ENCODE data around the gene SPART.

The SPART gene

DNA sequence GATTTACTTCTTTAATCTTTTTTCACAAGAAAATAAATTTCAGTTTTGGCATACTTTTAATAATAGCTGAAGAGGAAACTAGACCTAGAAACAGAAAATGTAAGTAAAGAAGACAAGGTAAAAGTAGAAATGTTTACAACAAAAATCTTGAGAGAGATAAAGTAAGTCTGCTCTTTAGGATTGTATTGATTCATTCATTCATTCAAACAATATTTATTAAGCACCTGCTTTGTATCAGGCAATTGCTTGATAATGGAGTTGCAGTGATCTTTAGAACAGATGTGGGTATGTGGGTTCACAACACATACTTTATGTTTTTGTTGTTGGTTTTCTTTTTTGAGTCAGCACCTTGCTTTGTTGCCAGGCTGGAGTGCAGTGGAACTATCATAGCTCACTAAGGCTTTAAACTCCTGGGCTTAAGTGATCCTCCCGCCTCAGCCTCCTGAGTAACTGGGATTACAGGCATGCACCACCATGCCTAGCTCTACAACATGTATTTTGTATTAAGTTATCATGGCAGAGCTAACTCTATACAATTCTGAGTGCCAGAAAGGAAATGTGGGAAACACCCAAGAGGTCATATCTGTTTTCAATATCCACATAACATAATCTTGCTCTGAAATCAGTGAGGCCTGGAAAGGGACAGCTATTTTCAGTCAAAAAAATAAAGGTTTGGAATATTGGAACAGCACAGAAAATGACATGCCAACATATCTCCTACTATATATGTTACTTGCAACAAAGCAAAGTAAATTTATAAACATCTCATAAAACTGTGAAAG, 8.8 kb upstream of the SPART start:
- H3K27ac ChIP-seq (ENCODE audit: low read depth, low read length) = no peak overlapping the region
- no peak overlapping the region for H3K4me3 ChIP-seq (ENCODE audit: low read depth, low read length)
- no peak overlapping the region for H3K9ac ChIP-seq (ENCODE audit: low read length)
- H3K18ac ChIP-seq (ENCODE audit: low read length) = no peak overlapping the region
- H3K4me1 ChIP-seq (ENCODE audit: control insufficient read depth in 1 of 2, insufficient read depth in 2 of 2, low read length in 2 of 2) = peaks cover 8 to 11% of the 10 kb centered on the region in 2 experiments
- DNase-seq = no peak
- no peak overlapping the region for H3K4ac ChIP-seq (ENCODE audit: low read depth, low read length)
- H3K9me3 ChIP-seq (ENCODE audit: insufficient read depth, low read depth, low read length) = no peaks in the 10 kb centered on the region
- no peak overlapping the region for H3K4me2 ChIP-seq (ENCODE audit: low read length)
- no peaks in the 10 kb centered on the region for H3K79me2 ChIP-seq (ENCODE audit: control insufficient read depth, insufficient read depth, low read length, poor library complexity)
- H4K8ac ChIP-seq (ENCODE audit: low read depth, low read length) = no peak overlapping the region
- no peak overlapping the region for H2AK5ac ChIP-seq (ENCODE audit: low read length)
- WGBS (ENCODE audit: extremely low coverage, insufficient coverage, insufficient read length) = no CpG with 5 or more reads among the region's 1 CpG
- no peak overlapping the region for H3K14ac ChIP-seq (ENCODE audit: low read length)
- no peak overlapping the region for H2AFZ ChIP-seq (ENCODE audit: insufficient read depth, low read length, poor library complexity)
- no peak overlapping the region for H4K12ac ChIP-seq (ENCODE audit: low read depth, low read length)
- no peak overlapping the region for H2BK120ac ChIP-seq (ENCODE audit: insufficient read depth, low read length, poor library complexity)
- no peak overlapping the region for H2BK12ac ChIP-seq (ENCODE audit: low read length)
- H3K23ac ChIP-seq (ENCODE audit: low read length) = no peak overlapping the region
- H3K27me3 ChIP-seq (ENCODE audit: insufficient read depth, low read length) = no peaks in the 10 kb centered on the region
- H2BK5ac ChIP-seq (ENCODE audit: low read depth, low read length, poor library complexity) = no peak overlapping the region
- no peaks in the 10 kb centered on the region for H3K36me3 ChIP-seq (ENCODE audit: control insufficient read depth in 1 of 2, insufficient read depth in 2 of 2, low read length in 2 of 2)
- H3K79me1 ChIP-seq (ENCODE audit: low read length) = peaks cover 3% of the 10 kb centered on the region
- H4K91ac ChIP-seq (ENCODE audit: low read depth, low read length) = no peak overlapping the region

GRCh38 chr13:36353001-36353400, 6.8 kb upstream of the SPART start:
- no peak overlapping the region for H2AFZ ChIP-seq (ENCODE audit: insufficient read depth, low read length, poor library complexity)
- H3K79me2 ChIP-seq (ENCODE audit: control insufficient read depth, insufficient read depth, low read length, poor library complexity) = no peaks in the 10 kb centered on the region
- H4K91ac ChIP-seq (ENCODE audit: low read depth, low read length) = no peak overlapping the region
- no peaks in the 10 kb centered on the region for H3K27me3 ChIP-seq (ENCODE audit: insufficient read depth, low read length)
- peaks cover 3% of the 10 kb centered on the region for H3K79me1 ChIP-seq (ENCODE audit: low read length)
- DNase-seq = no peak
- no CpG with 5 or more reads among the region's 3 CpGs for WGBS (ENCODE audit: extremely low coverage, insufficient coverage, insufficient read length)
- H3K36me3 ChIP-seq (ENCODE audit: control insufficient read depth in 1 of 2, insufficient read depth in 2 of 2, low read length in 2 of 2) = no peaks in the 10 kb centered on the region
- H3K4me3 ChIP-seq (ENCODE audit: low read depth, low read length) = no peak overlapping the region
- peak overlapping the region; percentile 36 for H3K27ac ChIP-seq (ENCODE audit: low read depth, low read length)
- no peak overlapping the region for H2BK120ac ChIP-seq (ENCODE audit: insufficient read depth, low read length, poor library complexity)
- H3K9me3 ChIP-seq (ENCODE audit: insufficient read depth, low read depth, low read length) = no peaks in the 10 kb centered on the region
- H3K14ac ChIP-seq (ENCODE audit: low read length) = no peak overlapping the region
- no peak overlapping the region for H4K12ac ChIP-seq (ENCODE audit: low read depth, low read length)
- no peak overlapping the region for H3K9ac ChIP-seq (ENCODE audit: low read length)
- H2BK12ac ChIP-seq (ENCODE audit: low read length) = no peak overlapping the region
- no peak overlapping the region for H3K18ac ChIP-seq (ENCODE audit: low read length)
- H3K4ac ChIP-seq (ENCODE audit: low read depth, low read length) = no peak overlapping the region
- peaks cover 8 to 11% of the 10 kb centered on the region in 2 experiments for H3K4me1 ChIP-seq (ENCODE audit: control insufficient read depth in 1 of 2, insufficient read depth in 2 of 2, low read length in 2 of 2)
- H3K4me2 ChIP-seq (ENCODE audit: low read length) = no peak overlapping the region
- no peak overlapping the region for H2AK5ac ChIP-seq (ENCODE audit: low read length)
- no peak overlapping the region for H4K8ac ChIP-seq (ENCODE audit: low read depth, low read length)
- no peak overlapping the region for H3K23ac ChIP-seq (ENCODE audit: low read length)
- H2BK5ac ChIP-seq (ENCODE audit: low read depth, low read length, poor library complexity) = no peak overlapping the region

DNA sequence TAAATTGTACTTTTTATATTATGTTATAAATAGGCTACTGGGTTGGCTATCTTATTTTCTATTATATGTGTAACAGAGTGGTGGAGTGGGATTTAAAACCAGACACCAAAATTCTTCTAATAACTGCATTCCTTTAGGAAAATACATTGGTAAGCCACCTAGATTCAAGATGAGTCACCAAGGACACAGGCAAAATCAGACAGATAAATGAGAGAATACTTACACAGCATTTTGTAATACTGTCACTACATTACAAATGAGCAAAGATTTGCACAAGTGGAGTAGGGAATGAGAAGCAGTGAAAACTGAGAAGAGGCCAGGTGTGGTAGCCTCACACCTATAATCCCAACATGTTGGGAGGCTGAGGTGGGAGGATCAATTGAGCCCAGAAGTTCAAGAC, 6.2 kb upstream of the SPART start:
- H2AFZ ChIP-seq (ENCODE audit: insufficient read depth, low read length, poor library complexity) = no peak overlapping the region
- H3K79me2 ChIP-seq (ENCODE audit: control insufficient read depth, insufficient read depth, low read length, poor library complexity) = no peaks in the 10 kb centered on the region
- no peak overlapping the region for H2AK5ac ChIP-seq (ENCODE audit: low read length)
- H2BK12ac ChIP-seq (ENCODE audit: low read length) = no peak overlapping the region
- no peak overlapping the region for H3K4ac ChIP-seq (ENCODE audit: low read depth, low read length)
- no peak overlapping the region for H3K4me2 ChIP-seq (ENCODE audit: low read length)
- H3K23ac ChIP-seq (ENCODE audit: low read length) = no peak overlapping the region
- no peak overlapping the region for H4K12ac ChIP-seq (ENCODE audit: low read depth, low read length)
- H3K36me3 ChIP-seq (ENCODE audit: control insufficient read depth in 1 of 2, insufficient read depth in 2 of 2, low read length in 2 of 2) = no peaks in the 10 kb centered on the region
- no peak overlapping the region for H3K4me3 ChIP-seq (ENCODE audit: low read depth, low read length)
- H4K8ac ChIP-seq (ENCODE audit: low read depth, low read length) = no peak overlapping the region
- no peak overlapping the region for H3K18ac ChIP-seq (ENCODE audit: low read length)
- H2BK5ac ChIP-seq (ENCODE audit: low read depth, low read length, poor library complexity) = no peak overlapping the region
- H3K27me3 ChIP-seq (ENCODE audit: insufficient read depth, low read length) = no peaks in the 10 kb centered on the region
- H3K9ac ChIP-seq (ENCODE audit: low read length) = no peak overlapping the region
- H4K91ac ChIP-seq (ENCODE audit: low read depth, low read length) = no peak overlapping the region
- no peaks in the 10 kb centered on the region for H3K9me3 ChIP-seq (ENCODE audit: insufficient read depth, low read depth, low read length)
- DNase-seq = peak in 1 of 2 donors; percentile 30
- no peak overlapping the region for H2BK120ac ChIP-seq (ENCODE audit: insufficient read depth, low read length, poor library complexity)
- H3K14ac ChIP-seq (ENCODE audit: low read length) = no peak overlapping the region
- peak overlapping the region; percentile 36 for H3K27ac ChIP-seq (ENCODE audit: low read depth, low read length)
- H3K79me1 ChIP-seq (ENCODE audit: low read length) = peaks cover 3% of the 10 kb centered on the region
- H3K4me1 ChIP-seq (ENCODE audit: control insufficient read depth in 1 of 2, insufficient read depth in 2 of 2, low read length in 2 of 2) = peaks cover 8 to 11% of the 10 kb centered on the region in 2 experiments

DNA sequence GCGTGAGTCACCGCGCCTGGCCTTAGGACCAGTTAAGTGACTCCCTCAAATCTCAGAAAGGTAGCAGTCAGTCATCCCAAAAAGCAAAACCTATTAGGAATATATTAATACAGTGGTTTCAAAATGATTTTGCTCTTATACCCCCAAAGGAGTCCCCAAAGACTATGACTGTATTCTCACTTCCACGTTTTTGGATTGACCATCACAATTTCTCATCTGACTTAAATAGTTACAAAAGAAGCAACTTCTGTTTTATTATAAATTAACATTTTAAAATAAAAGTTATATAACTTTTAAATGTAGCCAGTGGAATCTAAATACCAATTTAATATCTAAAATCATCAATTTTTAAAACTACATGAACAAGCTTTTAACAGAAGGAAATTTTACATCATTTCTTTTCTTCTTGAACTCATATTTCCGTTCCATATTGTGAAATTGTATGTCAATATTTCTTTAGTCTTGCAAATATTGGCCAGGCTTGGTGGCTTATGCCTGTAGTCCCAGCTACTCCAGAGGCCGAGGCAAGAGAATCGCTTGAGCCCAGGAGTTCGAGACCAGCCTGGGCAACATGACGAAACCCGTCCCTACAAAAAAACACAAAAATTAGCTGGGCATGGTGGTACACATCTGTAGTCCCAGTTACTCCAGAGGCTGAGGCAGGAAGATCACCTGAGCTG, 1.5 kb upstream of the SPART start:
- no peak overlapping the region for H3K27ac ChIP-seq (ENCODE audit: low read depth, low read length)
- no peak overlapping the region for H2AK5ac ChIP-seq (ENCODE audit: low read length)
- H3K4me3 ChIP-seq (ENCODE audit: low read depth, low read length) = no peak overlapping the region
- H3K79me2 ChIP-seq (ENCODE audit: control insufficient read depth, insufficient read depth, low read length, poor library complexity) = peaks cover 10% of the 10 kb centered on the region
- no peak overlapping the region for H3K4ac ChIP-seq (ENCODE audit: low read depth, low read length)
- H3K27me3 ChIP-seq (ENCODE audit: insufficient read depth, low read length) = no peaks in the 10 kb centered on the region
- no peak overlapping the region for H3K14ac ChIP-seq (ENCODE audit: low read length)
- no peak overlapping the region for H3K9ac ChIP-seq (ENCODE audit: low read length)
- no peak overlapping the region for H4K91ac ChIP-seq (ENCODE audit: low read depth, low read length)
- no peaks in the 10 kb centered on the region for H3K9me3 ChIP-seq (ENCODE audit: insufficient read depth, low read depth, low read length)
- H3K4me2 ChIP-seq (ENCODE audit: low read length) = no peak overlapping the region
- H3K4me1 ChIP-seq (ENCODE audit: control insufficient read depth in 1 of 2, insufficient read depth in 2 of 2, low read length in 2 of 2) = no peaks in the 10 kb centered on the region
- no peak overlapping the region for H3K23ac ChIP-seq (ENCODE audit: low read length)
- H2BK5ac ChIP-seq (ENCODE audit: low read depth, low read length, poor library complexity) = no peak overlapping the region
- WGBS (ENCODE audit: extremely low coverage, insufficient coverage, insufficient read length) = no CpG with 5 or more reads among the region's 10 CpGs
- H2AFZ ChIP-seq (ENCODE audit: insufficient read depth, low read length, poor library complexity) = no peak overlapping the region
- no peak for DNase-seq
- no peak overlapping the region for H3K18ac ChIP-seq (ENCODE audit: low read length)
- H4K8ac ChIP-seq (ENCODE audit: low read depth, low read length) = no peak overlapping the region
- H3K36me3 ChIP-seq (ENCODE audit: control insufficient read depth in 1 of 2, insufficient read depth in 2 of 2, low read length in 2 of 2) = no peaks in the 10 kb centered on the region
- no peak overlapping the region for H4K12ac ChIP-seq (ENCODE audit: low read depth, low read length)
- H2BK120ac ChIP-seq (ENCODE audit: insufficient read depth, low read length, poor library complexity) = no peak overlapping the region
- H2BK12ac ChIP-seq (ENCODE audit: low read length) = peak overlapping the region; percentile 17
- H3K79me1 ChIP-seq (ENCODE audit: low read length) = peaks cover 14% of the 10 kb centered on the region
